Middle frontal gyrus (tissue), 1 donor: ENCODE measurements around the gene AVEN.
"Not testable (repeated sequence)": the region's sequence is repeated elsewhere in the genome, so short reads cannot be mapped to it uniquely, and the experiment has no call there.

Experiments
- DNase-seq: peaks from one replicate; pipeline ENCODE4 v3.0.0-alpha.2; 2015; ENCODE audit warnings: low spot score; ENCODE audit errors: extremely low spot score

Gene AVEN

DNA sequence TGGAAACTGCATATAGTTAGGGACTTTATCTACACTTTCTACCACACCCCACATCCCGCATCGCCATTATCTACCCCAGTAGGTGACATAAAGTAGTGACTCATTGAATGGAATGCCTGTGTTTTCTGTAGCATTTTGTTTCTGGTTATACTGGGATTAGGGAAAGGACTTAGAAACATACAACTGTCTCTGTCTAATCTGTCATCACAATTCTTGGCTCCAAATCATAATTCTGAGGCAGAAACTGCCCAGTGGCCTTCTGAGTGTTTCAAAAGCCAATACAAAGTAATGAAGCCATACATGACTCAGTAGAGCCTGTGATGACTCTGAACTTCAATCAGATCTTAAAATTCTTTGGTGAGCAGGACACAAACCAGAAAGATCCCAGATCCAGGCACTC, 186.4 kb downstream of the AVEN start:
- DNase-seq, result no peak

- DNase-seq, result no peak
These were observed 186.9 kb downstream of the AVEN start for GRCh38 chr15:33852094-33852493.

DNA sequence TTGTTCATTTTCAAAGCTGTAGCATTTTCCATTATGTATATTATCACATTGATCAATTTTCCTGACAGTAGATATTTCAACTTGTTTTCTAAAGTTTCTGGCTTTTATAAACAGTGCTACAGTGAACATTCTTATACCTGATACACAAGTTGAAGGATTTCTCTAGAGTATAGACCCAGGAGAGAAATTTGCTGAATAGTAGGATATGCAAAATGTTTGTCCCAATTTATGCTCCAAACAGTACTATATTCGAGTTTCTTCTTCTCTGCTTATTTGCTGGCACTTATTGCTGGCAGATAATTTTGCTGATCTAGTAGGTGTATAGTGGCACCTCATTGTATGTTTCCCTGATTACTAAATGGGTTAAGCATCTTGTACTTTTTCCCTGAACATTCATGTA, 187.9 kb downstream of the AVEN start:
- DNase-seq, result no peak

DNA sequence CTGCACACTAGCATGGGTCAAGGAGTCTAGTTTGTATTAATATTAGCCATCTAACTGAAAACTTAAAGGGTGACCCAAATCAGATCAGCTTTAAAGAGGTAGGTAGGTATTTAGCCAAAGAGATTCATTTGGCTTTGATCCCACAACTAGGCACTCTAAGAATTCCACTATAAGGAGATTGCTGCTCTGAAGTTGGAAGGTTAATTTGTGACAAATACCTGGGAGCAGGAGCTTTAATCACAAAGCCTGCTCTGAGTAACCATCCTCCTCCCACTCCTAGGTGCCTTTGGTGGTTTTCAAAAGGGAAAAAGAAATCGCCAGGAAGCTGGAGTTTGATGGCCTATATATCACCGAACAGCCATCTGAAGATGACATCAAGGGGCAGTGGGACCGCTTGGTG, 191.0 kb downstream of the AVEN start:
- DNase-seq, result no peak

DNA sequence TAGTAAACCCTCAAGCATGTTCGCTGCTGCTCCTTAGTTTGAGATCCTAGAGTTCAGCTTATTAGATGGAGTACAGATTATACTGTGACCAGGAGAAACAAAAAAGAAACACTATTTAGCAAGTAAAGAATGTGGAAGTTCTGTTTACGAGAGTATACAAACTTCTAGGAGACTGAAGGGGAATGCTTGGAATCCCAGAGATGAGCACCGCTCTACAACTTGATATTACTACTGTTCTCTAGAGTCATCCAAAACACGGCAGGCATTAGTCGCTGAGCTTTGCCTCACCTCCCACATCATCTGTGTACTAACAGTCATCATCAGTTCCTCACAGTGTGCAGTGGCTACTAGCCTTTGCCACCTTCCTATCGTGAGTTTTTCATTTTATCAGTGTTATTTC, 192.1 kb downstream of the AVEN start:
- no peak for DNase-seq

- no peak for DNase-seq
These were observed 192.9 kb downstream of the AVEN start for GRCh38 chr15:33846142-33846541.

DNA sequence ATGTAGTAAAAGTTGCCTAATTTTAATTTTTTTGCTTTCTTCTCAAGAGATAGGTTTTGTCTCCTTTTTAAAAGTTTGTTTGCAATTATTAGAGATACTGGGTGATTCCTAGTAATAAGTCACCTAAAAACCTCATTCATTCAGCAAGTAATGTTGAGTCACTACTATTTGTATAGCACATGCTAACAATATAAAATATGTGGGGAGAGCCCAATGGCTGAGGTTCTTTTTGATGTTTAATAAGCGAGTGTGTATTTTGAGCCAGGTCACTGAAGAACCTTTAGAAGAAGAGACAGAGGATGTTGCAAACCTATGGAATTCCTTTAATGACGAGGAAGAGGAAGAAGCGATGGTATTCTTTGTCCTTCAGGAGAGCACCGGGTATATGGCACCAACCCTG, 194.4 kb downstream of the AVEN start:
- DNase-seq, result no peak

DNA sequence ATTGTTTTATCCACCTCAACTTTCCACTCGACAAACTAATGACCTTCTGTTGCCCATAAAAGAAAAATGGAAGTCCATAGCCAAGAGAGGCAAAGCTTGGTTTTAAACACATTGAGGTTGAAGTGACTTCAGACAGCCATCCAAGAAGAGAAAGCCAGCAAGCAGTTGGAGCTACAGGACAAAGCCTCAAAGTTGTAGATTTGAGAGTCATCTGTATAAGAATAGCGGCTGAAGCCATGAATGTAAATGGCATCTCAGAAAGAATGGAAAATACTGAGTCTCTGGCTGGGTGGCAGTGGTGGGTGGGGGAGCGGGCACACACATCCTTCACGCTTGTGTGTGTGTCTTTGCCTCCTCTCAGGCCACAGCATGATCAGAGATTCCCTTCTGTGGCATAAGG, 194.8 kb downstream of the AVEN start:
- DNase-seq, result no peak

- DNase-seq, result no peak
These were observed 198.4 kb downstream of the AVEN start for GRCh38 chr15:33840615-33841014.

DNA sequence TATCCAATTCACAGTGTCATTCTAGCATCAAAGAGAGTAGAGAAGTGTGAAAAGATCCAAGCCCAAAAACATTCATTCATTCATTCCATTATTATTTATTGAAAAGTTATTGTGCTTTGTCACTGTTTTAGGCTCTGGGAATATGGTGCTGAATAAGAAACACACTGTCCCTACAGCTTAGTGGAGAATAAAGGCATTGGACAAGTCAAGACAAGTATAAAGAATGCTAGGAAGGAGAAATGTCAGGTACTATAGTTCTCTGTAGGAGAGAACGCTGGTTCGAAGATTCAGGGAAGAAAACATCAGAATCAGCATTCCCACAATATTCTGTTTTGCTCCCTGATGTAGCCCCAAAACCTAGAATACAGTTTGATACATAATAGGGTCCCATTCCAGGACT, 199.5 kb downstream of the AVEN start:
- no peak for DNase-seq

DNA sequence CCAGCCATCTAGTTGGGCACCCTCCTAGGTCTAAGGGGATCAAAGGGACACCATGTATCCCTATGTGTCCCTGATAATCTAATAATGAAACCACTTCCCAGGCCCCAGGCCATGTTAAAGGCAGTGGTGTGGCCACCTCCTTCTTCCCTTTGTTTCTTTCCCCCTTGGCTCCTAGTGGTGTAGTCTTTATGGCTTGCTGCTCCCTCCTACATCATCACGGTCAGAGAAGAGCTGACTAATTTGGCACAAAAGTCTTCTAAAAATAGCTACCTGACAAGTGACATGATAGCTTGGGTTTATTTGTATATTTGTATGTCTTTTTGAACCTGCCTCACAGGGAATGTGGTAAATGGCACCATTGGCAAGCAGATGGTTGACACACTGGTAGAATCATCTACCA, 201.7 kb downstream of the AVEN start:
- DNase-seq, result no peak

DNA sequence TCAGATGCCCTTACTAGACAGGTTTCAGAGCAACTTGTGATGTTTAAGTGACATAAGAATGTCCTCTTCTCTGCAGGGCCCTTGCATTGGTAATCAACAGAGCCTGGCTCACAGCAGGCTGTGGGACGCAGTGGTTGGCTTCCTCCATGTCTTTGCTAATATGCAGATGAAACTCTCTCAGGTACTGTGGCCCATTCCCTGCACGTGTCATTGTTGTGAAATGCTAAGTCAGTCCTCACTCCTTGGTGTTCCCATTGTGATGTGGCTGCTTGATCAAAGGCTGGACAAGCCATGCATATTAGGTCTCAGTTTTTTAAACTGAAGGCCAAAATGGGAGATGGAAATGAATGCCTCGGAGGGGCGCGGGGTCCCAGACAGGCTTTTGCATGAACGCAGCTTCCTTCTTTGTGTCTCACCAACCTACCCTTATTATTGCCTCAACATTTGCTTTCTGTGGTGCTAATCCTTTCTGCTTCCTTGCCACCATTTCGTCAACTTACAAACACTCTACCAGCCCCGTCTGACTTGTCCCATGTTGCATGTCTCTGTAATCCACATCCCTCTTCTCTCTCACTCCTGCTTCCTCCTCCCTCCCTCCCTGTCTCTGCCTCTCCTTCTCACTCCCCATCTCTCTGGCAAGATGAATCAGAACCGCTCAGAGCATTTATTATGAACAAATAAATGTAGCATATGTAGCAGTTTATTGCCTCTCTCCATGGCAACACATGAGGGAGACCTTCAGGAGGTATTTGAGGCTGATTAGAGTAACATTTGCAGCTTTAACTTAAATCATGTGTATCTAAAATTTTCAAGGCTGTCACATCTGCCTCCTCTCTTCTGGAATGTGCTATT, 203.9 kb downstream of the AVEN start:
- DNase-seq, result no peak

DNA sequence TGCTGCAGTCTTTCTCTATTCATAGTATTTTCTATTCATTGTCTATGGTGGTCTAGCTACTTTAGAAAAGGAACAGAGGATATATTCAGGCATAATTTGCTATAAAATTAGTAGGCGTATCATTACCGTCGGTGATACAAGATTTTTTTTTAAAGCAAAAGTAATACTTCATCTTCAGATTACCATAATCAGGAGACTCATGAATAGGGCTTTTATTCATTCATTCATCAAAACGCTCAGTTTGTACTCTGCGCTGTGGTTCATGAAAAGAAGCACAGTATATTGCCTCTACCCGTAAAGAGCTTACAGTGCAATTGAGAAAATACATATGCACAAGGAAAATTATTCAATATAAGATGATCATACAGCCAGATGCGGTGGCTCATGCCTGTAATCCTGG, 207.4 kb downstream of the AVEN start:
- no peak for DNase-seq

- no peak for DNase-seq
These were observed 208.7 kb downstream of the AVEN start for GRCh38 chr15:33830351-33830750.

DNA sequence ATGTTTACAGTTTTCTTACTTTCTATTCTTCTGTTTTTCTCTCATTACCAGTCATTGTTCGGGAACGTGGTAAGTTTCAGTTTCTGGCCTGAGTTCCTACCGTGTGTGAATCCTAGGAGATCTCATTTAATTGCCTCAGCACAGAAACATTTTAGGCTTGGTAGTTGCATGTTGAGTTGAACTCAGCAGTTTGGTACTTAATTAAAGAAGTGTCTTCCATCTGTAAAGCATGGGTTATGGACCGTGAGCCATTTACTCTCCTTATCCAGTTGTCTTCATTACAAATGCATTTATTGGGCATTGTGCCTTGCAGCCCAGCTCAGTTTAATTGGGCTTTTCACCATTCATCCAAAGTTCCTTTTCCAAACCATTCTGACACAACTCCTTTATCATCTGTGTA, 212.8 kb downstream of the AVEN start:
- DNase-seq, result no peak

- DNase-seq, result no peak
These were observed 213.6 kb downstream of the AVEN start for GRCh38 chr15:33825453-33825852.

GRCh38 chr15:33823119-33823518, 215.9 kb downstream of the AVEN start:
- no peak for DNase-seq

GRCh38 chr15:33822479-33822878, 216.5 kb downstream of the AVEN start:
- DNase-seq, result no peak

DNA sequence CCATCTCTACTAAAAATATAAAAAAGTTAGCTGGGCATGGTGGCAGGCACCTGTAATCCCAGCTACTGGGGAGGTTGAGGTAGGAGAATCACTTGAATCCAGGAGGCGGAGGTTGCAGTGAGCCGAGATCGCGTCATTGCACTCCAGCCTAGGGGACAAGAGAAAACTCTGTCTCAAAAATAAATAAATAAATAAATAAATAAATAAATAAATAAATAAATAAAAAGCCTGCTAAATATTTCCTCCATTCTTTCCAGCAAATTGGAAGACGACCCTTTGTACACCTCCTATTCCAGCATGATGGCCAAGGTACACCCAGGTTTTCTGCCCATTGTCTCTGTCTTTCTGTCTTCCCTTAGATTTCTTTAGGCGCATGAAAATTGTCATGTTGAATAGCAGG, 219.5 kb downstream of the AVEN start:
- not testable (repeated sequence) for DNase-seq
